HFF-Myc (cell line): ENCODE results near the gene ACSM3.
"Not testable (repeated sequence)": the region's sequence is repeated elsewhere in the genome, so short reads cannot be mapped to it uniquely, and the experiment has no call there.

Experiments used
- DNase-seq: peaks from one replicate; pipeline ENCODE4 v3.0.0-alpha.2; 2011; ENCODE audit warnings: low read depth; ENCODE audit errors: extremely low read depth
- H3K4me3 ChIP-seq: replicated peaks from 2 replicates; pipeline ENCODE4 v1.5.1; 2011; ENCODE audit warnings: low read depth, mild to moderate bottlenecking, control low read depth, low read length
- CTCF ChIP-seq: IDR thresholded peaks from 2 replicates; pipeline ENCODE4 v1.5.1; 2012; ENCODE audit warnings: mild to moderate bottlenecking, low read depth, low read length, control low read depth; ENCODE audit errors: missing control alignments

The ACSM3 gene

GRCh38 chr16:20763461-20764232 is at the start of gene ACSM3:
Gene ACSM3, plus strand, starts transcription at chr16:20764014. Its CDS starts 6,021 bp downstream, at chr16:20770035.
- peak; percentile 76 for DNase-seq
- TF ChIP-seq CTCF = no peak
- peak within 1 kb of the TSS; percentile 31 for H3K4me3 ChIP-seq

DNA sequence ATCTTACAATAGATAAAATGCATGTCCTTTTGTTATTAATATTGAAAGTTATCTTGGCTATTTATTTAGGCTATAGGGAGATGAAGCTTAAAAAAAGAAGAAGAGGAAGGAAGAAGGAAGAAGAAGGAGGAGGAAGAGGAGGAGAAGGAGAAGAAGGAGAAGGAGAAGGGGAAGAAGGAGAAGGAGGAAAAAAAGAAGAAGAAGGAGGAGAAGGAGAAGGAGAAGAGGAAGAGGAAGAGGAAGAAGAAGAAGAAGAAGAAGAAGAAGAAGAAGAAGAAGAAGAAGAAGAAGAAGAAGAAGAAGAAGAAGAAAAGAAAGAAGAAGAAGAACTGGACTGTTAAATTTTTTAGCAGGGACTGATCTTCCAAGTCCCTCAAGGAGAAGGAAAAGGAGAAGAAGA is 46.1 kb upstream of the ACSM3 start:
- H3K4me3 ChIP-seq, DNase-seq: not testable (repeated sequence)

- H3K4me3 ChIP-seq = no peak overlapping the region
- no peak for DNase-seq
- no peak for TF ChIP-seq CTCF
These were observed 43.6 kb upstream of the ACSM3 start for GRCh38 chr16:20720251-20720650.

DNA sequence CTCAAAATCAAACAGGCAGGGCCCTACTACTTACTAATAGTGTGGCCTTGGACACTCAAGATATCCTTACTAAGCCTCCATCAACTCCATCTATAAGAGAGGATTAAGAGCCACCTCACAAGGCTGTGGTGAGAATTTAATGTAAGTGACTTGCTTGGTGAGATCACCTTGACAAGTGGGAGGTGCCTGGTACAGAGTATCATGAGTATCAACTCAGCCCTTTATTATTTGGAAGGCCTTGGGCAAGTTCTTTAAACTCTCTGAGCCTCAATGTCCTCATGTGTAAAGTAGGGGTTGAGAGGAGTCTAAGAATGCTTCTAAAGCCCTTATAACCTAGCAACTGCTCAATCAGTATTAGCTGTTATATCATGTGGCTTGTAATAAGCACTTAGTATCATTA is 37.2 kb upstream of the ACSM3 start:
- no peak overlapping the region for H3K4me3 ChIP-seq
- DNase-seq = no peak
- no peak for TF ChIP-seq CTCF

DNA sequence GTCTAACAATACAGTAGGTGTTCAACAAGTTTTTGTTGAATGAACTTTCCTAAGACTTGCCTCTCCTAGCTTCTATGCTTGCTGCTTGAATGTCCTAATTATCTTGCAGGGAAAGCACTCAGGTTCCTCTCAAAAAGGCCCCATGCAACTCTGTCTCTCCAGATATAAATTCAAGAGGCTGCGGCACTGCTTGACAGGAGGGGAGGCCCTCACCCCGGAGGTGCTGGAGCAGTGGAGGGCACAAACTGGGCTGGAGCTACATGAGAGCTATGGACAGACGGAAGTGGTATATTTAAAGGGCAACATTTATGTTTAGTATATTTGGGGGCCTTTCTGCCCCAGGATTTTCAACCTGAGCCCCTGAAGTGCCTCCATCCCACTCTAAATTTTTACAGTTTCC is 36.6 kb upstream of the ACSM3 start:
- DNase-seq = no peak
- H3K4me3 ChIP-seq = no peak overlapping the region
- no peak for TF ChIP-seq CTCF

- H3K4me3 ChIP-seq = no peak overlapping the region
- TF ChIP-seq CTCF = no peak
- no peak for DNase-seq
These were observed 34.7 kb upstream of the ACSM3 start for GRCh38 chr16:20729141-20729540.

DNA sequence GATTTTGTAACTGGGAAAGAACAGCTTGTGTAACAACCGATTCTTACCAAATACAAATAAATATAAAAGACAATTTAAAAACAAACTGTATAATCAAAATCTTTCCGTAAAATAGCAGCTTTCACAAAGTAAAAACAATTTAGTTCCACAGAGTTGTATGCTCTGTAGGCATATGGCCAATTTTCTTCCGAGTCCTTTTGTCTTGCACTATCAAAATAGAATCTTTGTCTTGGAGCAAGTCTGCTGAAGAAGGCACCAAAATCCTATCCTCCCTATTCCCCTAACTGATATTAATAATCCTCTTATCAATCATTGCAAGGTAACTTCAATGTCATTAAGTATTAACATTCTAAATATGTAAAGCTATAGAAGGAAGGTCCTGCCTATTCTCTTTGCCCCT is 29.8 kb upstream of the ACSM3 start:
- no peak for TF ChIP-seq CTCF
- H3K4me3 ChIP-seq = no peak overlapping the region
- DNase-seq = no peak
